Dedifferentiated amniotic fluid mesenchymal stem cell (primary cell): ENCODE data around the gene SATB1.

Experiments
- DNase-seq: peaks from one replicate; pipeline ENCODE4 v3.0.0-alpha.2; 2016; ENCODE audit errors: extremely low spot score

SATB1 gene

DNA sequence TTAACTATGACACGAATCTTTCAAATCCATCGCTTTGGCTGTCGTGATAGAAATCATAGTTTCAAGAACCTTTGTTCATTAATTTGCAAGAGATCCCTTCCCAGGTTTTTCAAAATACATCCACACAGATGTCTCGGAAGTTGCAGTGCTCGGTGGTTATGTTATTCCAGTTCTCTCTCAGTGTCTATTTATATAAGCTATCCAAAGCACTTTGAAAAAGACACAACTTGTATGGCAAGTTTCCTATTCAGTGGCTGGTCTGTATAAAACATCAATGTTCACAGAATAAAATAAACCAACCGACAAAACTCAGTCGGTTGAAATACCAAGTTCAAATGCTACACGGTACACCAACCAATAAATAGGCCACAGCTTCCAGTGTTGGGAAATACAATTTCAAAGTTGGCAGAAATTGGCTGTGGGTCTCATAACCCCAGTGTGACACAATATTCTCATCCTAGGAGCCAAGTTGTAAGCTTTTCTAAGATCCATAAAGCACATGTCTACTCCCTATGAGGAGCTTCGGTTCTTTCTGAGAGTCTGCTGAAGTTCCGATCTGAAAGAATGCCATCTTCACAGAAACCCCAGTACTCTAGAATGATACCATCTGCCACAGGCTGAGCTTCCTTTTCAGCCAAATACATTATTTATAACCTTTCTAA is 23.7 kb downstream of the SATB1 start:
- no peak for DNase-seq

DNA sequence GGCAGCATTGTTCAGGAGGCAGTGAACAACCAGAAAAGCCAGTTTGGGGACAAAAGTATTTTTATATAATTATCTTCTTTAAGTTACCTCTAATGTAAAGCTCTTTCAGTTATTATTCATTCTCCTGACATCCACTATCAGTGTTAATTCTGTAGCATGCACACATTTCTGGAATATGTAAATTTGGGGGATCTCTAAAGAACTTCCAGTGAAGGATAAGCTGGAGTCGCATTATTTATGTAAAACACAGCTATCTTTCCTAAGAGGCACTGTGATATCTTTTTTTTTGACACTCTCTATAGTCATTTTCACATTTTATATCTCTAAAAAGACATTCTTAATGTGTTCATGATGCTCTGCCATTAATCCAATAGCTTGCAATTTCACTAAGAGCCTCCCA is 26.7 kb downstream of the SATB1 start:
- no peak for DNase-seq

DNA sequence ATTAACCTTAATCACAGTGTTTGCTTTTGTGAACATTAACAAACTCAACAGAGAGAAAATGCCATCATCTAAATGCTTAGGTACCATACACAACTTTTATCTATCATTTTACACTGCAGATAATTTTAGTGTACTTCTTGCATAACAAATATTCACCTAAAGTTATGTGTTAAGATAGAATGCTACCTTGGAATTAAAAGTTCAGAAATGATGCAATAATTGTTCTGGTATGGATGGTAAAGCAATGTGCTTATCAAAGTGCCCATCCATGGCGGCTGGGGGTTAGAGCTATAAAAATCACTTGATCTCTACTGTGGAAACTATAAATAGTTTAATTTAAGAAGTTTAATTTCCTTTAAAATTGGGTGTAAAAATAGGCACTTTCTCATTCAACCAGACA is 28.7 kb downstream of the SATB1 start:
- no peak for DNase-seq

DNA sequence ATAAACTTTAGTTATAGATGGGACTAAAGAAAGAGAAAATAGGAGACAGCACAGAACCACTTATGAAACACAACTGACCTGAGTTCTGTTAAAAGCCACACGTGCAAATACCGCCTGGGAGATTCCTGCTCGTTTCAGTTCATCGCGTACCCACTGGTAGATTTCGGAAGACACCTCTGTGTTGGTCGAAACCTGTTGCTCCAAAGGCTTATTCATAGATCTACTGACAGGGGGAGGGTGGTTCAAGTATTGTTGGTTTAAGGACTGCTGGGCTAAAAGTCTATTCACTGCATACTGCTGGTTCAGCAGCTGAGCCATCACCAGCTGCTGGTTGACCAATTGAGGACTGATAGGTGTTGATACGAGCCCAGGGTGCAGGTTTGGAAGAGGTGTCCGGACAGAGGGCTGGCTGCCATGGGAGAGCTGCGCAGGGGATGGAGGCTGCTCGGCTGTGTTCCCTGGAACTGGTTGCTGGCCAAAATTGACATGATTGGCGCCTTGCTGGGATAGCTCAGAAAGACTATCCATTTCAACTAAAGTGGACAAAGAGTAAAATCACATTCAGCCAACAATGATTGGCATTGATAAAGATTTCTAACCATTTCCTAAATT is 30.6 kb downstream of the SATB1 start:
- DNase-seq, result no peak

DNA sequence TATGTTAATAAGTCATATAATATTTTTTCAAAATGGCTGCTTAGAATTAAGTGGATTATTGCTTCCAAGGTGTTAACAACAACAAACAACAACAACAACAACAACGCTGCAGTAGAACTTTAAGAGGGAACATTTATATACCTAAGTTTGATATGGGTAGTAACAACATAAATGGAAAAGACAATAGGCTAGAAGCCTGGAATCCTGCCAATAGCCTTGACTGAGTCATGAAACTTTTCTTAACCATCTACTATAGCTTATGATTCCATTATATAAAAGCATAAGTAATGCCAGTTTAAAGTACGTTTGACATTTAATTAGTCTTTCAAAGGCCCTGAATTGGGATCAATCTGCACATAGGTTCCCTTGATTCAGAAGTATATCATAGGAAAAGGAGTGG is 31.2 kb downstream of the SATB1 start:
- no peak for DNase-seq

DNA sequence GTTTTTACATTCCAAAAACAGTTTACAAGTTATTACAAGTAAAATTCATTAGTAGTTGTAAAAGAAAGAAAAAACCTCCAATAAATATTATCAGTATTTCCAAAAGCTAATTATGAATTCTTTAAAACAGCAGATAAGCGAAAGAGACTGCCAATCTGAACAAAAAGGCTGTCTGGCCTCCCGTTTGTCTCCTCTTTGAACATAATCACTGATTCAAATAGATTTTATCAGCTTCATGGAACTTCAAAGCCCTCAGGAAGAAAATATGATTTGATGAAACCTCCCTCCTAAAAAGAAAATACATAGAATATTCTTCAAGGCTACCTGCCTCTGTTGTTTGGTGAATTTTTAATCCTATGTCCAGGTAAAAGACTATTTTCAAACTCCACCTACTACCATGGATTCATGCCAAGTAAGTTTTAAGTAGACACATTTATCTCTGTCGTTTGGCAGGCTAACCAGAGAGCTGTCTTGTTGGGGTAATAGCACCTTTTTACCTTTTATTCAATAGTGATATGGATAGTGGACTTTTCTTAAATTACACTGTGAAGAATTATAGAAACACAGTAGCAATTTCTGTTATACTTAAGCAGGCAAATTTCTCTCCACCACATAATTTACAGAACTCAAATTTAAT is 35.0 kb downstream of the SATB1 start:
- no peak for DNase-seq

DNA sequence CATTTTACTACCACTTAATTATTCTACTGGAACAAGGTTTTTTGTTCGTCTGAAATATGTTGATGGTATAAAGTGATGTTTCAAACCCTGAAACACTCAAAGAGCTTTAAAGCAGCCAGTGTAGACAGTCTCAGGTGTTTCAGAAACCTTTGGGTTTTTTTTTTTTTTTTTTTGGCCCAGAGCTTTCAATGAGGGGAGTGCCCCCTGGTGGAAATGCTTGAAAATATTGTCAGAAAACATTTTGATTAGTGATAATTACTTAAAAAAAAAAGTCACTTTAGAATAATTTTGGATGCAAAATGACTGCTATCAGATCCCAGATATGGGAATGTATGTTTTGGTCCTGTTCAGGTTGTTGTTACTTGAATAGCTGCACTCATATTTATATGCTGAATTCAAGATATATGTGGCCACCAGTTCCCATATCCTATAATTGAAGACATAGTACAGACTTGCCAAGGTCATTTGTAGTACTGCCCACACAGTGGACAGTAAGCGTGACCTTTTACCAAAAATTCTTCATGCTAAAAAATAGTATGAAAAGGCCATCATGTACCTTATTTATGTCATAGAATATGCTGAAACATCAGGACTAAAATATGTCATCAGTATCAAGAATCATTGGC is 35.9 kb downstream of the SATB1 start:
- DNase-seq, result peak; percentile 20

DNA sequence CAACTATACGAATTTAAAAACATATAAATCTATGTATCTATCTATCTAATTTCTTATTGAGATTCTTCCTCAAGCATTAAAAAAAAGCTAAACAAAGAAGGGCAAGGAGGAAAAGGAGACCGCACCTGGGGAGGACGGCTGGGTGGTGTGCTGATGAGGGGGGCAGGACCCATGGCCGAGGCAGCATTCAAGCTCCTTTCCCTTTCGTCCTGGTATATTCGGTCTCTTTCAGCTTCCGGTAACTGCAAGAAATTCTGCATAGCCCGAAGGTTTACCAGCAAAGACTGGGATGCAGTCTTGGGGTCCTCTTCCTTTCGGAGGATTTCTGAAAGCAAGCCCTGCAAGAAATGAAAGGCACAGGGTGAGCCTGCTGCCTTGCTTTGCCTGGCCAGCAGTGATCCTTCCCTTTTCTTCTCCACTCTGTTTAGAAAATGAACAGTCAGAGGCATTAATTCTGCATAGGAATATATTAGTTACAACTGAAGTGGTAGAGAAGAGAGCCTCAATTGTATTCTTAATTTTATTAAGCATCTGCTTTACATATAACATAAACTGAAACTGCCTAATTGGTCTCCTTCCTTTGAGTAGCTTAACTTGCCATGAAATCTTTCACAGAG is 38.8 kb downstream of the SATB1 start:
- no peak for DNase-seq

DNA sequence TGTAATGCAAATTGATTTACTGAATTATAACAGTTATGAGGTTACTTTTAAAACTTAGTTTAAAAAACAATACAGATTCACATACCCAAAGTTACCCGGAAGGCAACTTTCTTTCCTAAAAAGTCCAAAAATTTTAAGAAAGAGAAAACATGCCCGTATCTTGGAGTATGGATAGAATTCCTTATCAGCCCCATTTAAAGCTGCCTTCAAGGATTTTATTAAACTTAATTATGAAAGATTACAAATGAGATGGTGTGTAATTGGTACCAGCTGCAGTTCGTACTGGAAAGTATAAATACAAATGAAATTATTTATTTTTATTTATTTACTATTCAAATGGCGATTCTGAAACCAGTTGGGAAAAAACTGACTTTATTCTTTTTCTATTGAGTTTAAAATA is 39.4 kb downstream of the SATB1 start:
- no peak for DNase-seq

DNA sequence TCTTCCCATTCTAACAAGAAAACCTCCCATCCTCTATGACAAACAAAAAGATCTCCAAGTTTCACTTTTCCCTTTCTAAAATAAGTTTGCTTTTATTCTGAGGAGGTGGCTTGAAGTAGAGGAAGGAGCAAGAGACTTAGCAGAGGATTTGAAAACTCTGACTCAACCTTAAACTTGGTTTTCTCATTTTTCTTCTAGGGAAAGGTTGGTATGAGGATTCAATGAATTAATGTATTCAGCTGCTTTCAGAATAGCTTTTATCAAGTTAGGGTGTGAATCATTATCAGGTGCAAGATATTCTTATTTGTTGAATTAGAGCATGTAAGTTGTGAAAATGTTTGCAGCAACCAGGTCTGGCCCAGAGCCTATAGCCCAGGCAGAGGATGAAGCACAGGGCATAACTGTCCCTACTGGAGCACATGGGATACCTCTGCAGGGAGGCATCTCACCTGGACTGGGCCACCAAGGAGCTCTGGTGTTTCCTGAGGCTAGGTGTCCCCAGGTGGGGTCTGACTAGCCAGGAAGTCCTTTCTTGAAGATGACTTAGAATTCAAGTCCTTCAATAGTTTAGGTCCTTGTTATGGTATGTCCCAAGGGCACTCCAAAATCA is 42.3 kb downstream of the SATB1 start:
- no peak for DNase-seq

DNA sequence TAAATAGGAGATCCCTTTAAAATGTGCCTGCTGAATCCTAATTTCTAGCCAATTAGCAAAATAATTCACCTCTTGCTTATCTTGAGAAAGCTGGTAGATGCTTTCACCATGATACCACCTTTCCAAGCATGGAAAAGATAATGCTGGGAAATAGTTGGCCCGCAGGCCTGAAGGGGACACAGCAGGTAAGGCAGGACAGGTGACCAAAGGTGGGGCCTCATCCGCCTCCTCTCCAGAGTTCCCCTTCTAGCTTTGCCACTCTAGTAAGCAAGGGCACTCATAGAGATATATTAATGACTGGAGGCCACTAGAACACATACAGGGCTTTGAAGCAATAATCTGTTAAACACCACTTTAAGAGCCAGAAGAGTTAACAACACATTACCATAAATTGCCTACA is 45.5 kb downstream of the SATB1 start:
- DNase-seq, result no peak

DNA sequence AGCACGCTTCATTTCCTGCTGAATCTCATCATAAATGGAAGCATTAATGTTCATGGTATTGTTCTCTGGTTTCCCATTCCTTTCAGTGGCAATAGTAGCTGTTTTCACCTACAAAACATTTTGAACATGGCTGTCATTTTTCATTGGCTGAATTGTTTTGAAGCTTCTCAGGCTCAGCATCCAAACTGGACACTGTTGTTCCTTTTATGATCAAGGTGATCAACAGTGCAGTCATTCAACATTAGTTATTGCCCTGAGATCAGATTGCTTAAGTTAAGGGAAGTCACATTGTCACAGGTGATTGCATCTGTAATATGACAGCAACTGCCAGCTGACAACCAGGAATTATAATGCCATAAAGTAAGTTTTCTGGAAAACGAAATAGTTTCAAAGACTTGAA is 46.9 kb downstream of the SATB1 start:
- no peak for DNase-seq

DNA sequence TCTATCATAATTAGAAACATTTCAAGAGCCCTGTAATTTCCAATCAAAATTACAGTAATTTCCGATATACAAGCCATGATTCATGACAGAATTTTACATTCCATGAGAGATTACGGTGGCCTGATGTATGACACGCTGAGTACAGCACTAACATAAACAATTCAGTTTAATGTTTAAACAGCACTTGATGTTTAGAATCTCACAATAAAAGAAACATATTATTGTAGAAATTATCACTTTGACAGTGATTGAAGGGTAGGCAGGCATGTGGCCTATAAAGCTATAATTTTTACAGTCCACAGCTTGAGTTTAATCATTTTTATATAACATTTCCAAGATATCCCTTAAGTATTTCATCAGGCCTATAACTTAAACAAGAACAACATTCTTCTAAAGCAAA is 48.5 kb downstream of the SATB1 start:
- DNase-seq, result no peak

DNA sequence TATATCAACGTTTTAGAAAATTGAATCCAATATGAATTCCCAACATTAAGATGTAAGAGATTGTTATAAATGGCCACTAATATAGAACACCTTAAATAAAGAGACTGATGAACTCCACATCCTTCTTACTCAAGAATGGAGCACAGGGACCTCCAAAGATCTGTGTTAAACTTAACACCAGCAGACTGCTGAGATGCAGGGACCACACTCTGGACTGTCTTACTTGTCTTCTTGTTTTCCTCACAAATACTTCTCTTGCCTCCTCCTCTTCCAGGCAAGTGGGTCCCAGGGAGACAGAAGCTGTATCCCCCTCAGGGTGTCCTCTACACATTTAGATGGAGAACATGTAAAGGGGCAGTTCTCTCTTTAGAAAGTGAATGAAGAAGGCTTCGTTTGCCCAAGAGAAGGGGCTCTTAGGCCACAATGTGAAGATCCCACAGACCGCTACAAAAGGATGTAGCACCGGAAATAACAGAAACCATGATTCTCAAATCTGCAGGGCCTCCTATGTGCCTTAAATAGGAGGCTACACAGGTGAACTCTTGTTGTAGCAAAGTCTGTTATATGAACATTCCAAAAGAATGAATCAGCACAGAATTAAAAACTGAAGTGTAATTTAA is 52.2 kb downstream of the SATB1 start:
- no peak for DNase-seq

DNA sequence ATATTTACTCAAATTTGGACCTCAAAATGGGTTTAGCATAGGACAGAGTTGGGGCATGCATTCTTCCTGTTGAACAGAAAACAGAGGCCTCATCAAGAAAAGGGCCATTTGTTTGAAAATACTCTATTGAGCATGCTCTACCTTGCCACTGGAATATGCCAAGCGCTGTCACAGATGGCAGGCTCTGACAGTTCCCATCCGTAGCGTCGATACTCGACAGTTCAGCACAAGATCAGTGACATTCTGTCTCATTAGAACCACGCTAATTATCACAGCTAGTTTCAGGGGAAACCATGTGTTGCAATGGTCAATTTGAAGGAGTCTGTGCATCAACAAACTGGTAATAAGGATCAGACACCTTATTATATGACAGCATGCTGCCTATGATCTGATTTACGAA is 54.5 kb downstream of the SATB1 start:
- no peak for DNase-seq

DNA sequence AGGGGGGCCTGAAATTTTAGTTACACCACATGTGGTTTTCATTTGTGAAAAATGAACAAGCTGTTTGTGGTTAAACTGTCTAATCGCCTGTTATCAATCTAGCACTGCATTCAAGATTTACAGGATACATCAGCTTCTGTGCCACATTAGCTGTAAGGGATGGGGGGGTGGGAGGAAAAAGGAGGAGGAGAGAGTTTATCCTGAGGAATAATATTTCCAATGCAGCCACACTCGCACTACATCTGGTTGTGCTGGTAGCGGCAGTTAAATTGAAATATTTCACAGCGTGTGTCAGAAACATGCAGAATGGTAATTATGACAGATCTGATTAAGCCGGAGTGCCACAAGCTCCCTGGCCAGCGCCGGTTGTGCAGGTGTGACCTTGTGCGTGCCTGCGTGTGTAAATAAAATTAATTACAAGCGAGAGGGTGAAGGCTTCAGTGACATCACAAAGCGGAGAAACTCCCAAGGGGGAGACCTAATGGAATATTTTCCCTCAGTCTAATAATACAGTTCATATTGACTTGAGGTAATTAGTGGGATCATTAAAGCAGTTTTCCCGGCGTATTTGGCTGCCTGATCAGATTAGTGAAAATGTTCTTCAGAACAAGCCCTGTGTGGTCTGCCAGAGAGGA is 55.5 kb downstream of the SATB1 start:
- DNase-seq, result no peak

DNA sequence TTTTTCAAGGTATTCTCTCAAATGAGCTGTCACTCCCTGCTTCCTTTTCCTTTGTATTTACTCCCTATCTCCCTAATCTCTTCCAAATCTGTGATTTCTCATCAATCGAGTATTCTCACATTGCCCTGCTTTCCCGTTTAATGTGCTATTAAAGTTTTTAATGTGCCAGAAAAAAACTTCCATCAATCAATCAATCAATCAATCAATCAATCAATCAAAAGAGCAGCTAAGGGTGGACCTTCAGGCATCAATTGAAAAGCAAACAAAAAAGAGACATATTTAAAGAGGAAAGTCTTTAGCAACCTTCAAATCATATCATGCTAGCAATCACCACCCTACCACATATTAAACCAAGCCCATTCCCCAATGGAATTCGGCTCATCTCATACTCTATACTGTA is 58.9 kb downstream of the SATB1 start:
- no peak for DNase-seq

DNA sequence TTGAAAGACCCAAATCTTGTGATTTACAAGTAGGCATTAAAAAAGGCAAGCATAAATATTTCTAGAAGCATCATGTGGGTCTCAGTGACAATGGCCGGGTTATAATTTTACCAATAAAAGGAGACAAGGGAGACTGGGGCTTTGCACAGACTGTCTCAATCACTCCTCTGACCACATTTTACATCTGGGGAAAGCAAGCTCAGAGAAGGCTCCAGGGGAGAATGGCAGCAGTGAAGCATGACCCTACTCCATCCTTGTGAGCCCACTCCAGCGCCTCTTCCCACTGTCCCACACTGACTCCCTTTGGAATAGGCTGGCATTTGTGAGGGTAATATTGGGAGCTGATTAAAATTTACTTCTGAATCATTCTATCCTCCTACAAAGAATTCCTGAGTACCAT is 61.8 kb downstream of the SATB1 start:
- no peak for DNase-seq

DNA sequence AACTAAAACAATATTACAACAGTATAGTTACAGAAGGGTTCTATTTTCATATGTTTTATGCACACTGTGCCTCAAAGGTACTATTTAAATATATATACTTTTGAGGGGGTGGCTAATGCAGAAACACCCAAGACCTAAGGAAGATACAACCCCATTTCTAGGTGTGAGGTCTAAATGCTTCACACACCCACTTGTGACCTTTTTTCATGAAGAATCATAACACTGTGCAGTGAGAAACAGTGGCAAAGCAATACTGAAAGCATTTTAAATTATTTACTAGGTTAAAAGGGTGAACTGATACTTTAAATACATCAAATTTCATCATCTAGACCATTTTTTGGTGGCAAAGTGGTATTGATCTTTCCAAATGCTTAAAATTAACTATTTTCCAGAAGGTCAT is 67.4 kb downstream of the SATB1 start:
- no peak for DNase-seq

DNA sequence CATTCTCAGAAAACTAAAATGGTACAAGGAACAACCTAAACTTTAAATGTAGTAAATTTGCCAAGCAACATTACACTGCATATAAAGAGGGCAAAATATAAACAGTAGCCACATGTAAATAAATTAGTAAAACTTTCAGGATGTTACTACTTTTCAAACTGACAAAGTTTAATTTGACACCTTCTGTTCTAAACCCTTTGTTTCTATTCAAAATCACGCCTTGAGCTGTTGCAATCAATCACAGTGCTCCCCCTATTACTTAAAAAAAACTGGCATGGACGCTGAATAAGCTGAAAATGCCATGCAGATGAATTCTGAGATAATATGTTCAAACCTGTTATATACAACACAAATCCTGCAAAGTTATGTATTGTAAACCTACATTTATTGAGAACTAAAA is 69.3 kb downstream of the SATB1 start:
- DNase-seq, result no peak

DNA sequence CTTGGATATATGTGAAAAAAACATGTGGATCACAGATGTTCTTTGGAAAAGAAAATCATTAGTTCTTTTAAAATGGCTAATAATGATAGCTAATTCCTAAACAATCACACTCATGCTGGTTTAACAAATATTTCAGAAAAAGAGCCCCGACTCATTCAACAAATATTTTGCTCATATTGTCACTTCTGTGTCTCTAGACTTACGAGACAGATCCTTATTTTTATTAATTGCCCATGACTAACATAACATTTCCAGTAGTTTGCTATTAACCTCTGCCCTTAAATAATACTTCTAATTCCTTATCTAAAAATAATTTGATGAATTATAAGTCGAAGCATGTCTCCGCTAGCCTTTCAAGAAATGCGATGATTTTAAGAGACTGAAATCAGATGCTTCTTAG is 70.4 kb downstream of the SATB1 start:
- DNase-seq, result no peak
